Bronchial epithelial cell (primary cell): Measurements from ENCODE around the gene CYP17A1. TPM values are rescaled to one million over a fixed set of nuclear protein-coding genes. Genes with fewer than 3 reads are reported as not detected.
A peak's percentile ranks its signal among the peaks of the same experiment; 100 is the strongest.
"Not testable (repeated sequence)": the region's sequence is repeated elsewhere in the genome, so short reads cannot be mapped to it uniquely, and the experiment has no call there.

Experiments used
- DNase-seq: peaks from one replicate; pipeline ENCODE4 v3.0.0-alpha.2; 2010; ENCODE audit warnings: low read depth
- FAIRE-seq: peaks from 2 replicates; lab custom pipeline; 2011; peaks lifted over from hg19 to GRCh38; lab: Jason Lieb, UNC
- H3K27me3 ChIP-seq: 2 replicates; pipeline ENCODE4 v1.5.1; 2011; ENCODE audit warnings: low read length; ENCODE audit not compliant: control insufficient read depth, insufficient read depth
- H3K36me3 ChIP-seq: 2 replicates; pipeline ENCODE4 v1.5.1; 2011; ENCODE audit warnings: low read length; ENCODE audit not compliant: control insufficient read depth, insufficient read depth
- H3K4me3 ChIP-seq: 2 replicates; pipeline ENCODE4 v1.5.1; 2011; ENCODE audit warnings: mild to moderate bottlenecking, low read depth, low read length, control low read depth
- total RNA-seq: library from RNA; depleted of rRNA; stranded (reverse); fragments of >200 nt; gene quantifications from 2 replicates; pipeline ENCODE4 v1.2.1, GENCODE V29; 2014
- TF ChIP-seq, protein P1 (sequence below): IDR thresholded peaks from 2 replicates; pipeline ENCODE4 v1.5.1; 2011; ENCODE audit warnings: mild to moderate bottlenecking, moderate library complexity, low read length, control low read depth, inconsistent platforms; ENCODE audit not compliant: insufficient read depth, severe bottlenecking

CYP17A1 gene
- total RNA-seq, 1 donor from 2014 or later, result not detected

DNA sequence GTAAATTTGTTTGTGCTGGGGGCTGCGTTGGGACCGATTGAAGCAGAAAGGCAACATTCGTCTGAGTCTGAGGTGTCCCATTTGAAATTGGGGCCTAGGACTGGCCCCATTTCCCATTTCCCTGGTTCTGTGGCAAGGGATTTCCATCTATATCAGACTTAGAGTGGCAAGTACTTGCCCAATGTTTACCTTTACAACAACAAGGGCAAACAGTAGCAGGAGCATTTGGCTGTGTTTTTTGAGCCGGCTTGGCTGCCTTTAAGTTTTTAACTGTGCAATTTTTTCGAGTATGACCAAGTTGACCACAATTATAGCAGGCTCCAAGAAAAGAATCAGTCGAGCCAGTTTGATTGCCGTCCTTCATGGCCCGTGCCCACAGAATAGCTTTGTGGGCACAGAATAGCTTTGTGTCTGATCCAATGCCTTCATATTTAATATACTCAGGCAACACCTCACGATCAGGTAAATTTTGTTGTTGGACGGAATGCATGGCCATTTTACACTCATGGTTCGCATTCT lies 4.7 kb upstream of the CYP17A1 start:
- Histone ChIP-seq H3K27me3 (peaks cover 2% of the 10 kb centered on the region), H3K4me3 (no peak overlapping the region), H3K36me3 (no peaks in the 10 kb centered on the region)
- no peak for DNase-seq
- FAIRE-seq, result no peak
- TF ChIP-seq, protein P1, sequence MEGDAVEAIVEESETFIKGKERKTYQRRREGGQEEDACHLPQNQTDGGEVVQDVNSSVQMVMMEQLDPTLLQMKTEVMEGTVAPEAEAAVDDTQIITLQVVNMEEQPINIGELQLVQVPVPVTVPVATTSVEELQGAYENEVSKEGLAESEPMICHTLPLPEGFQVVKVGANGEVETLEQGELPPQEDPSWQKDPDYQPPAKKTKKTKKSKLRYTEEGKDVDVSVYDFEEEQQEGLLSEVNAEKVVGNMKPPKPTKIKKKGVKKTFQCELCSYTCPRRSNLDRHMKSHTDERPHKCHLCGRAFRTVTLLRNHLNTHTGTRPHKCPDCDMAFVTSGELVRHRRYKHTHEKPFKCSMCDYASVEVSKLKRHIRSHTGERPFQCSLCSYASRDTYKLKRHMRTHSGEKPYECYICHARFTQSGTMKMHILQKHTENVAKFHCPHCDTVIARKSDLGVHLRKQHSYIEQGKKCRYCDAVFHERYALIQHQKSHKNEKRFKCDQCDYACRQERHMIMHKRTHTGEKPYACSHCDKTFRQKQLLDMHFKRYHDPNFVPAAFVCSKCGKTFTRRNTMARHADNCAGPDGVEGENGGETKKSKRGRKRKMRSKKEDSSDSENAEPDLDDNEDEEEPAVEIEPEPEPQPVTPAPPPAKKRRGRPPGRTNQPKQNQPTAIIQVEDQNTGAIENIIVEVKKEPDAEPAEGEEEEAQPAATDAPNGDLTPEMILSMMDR, result no peak

DNA sequence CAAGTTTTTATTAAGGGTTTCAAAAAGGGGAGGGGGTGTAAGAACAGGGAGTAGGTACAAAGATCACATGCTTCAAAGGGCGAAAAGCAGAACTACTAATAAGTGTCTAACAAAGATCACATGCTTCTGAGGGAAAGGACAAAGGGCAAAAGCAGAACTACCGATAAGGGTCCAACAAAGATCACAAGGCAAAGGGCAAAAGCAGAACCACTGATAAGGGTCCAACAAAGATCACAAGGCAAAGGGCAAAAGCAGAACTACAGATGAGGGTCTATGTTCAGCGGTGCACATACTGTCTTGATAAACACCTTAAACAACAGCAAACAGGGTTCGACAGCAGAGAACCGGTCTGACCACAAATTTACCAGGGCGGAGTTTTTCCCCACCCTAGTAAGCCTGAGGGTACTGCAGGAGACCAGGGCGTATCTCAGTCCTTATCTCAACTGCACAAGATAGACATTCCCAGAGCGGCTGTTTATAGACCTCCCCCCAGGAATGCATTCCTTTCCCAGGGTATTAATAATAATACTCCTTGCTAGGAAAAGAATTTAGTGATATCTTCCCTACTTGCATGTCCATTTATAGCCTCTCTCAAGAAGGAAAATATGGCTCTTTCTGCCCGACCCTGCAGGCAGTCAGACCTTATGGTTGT lies 1.2 kb upstream of the CYP17A1 start:
- H3K27me3 ChIP-seq, FAIRE-seq, DNase-seq, H3K4me3 ChIP-seq, H3K36me3 ChIP-seq: not testable (repeated sequence)

DNA sequence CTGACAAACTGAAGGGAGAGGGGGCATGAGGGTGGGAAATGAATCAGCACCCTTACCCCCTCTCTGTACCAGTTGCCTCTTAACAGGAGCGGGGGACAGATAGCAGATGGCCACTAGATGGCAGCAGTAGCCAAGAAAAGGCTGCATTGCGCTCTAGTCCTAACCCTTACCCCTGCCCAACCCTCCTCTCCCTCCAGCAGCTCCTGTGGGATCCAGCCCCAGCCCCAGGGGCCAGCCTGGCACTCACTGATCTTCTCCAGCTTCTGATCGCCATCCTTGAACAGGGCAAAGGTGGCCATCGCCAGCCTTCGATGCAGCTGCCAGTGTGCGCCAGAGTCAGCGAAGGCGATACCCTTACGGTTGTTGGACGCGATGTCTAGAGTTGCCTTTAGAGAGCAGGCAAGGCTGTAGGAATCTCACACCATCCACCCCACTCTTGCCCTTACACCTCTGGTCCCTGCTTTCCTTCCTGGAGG lies 2.2 kb downstream of the CYP17A1 start:
- FAIRE-seq (no peak), DNase-seq (peak; percentile 63)
- no peaks in the 10 kb centered on the region for H3K36me3 ChIP-seq
- no peaks in the 10 kb centered on the region for H3K27me3 ChIP-seq
- TF ChIP-seq, protein P1, result peak; percentile 92
- no peak overlapping the region for H3K4me3 ChIP-seq

DNA sequence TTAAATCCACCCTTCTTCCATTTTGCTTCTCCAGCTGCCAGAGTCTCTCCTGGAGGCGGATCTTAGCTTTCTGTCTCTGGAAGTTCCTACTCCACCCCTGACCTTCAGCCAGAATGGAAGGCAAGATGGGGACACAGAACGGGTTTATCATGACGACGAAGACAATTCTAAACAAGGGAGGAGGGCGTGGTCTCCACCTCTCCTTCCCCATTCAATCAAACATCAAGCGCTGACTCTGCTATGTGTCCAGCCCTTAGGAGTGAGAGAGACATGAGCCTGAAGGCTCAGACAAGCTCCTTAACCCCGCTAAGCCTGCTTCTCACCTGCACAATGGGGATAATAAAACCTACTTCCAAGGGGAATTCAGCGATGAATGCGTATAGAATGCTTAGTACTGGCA lies 3.1 kb downstream of the CYP17A1 start:
- FAIRE-seq, result no peak
- no peak overlapping the region for H3K4me3 ChIP-seq
- DNase-seq, result no peak
- H3K27me3 ChIP-seq, result no peaks in the 10 kb centered on the region
- no peaks in the 10 kb centered on the region for H3K36me3 ChIP-seq
- TF ChIP-seq, protein P1, result no peak

DNA sequence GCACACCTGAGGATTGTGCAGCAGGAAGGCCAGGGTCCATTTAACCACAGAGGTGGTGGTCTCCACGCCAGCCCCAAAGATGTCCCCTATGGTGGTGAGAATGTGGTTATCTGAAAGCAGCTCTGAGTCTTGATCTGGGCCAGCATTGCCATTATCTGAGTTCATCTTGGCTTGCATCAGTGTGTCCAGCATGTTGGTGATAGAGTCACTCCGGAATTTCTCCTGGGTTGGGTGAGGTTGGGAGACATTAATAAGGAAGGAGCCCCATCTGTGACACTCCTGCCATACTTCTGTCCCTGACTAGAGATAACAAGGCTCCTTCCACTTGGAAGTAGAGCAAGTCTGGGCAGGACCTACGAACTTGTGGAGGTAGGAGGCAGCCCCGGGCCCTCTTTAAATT lies 4.2 kb downstream of the CYP17A1 start:
- no peak for FAIRE-seq
- no peaks in the 10 kb centered on the region for H3K27me3 ChIP-seq
- H3K4me3 ChIP-seq, result no peak overlapping the region
- H3K36me3 ChIP-seq, result no peaks in the 10 kb centered on the region
- TF ChIP-seq, protein P1, result no peak
- no peak for DNase-seq

DNA sequence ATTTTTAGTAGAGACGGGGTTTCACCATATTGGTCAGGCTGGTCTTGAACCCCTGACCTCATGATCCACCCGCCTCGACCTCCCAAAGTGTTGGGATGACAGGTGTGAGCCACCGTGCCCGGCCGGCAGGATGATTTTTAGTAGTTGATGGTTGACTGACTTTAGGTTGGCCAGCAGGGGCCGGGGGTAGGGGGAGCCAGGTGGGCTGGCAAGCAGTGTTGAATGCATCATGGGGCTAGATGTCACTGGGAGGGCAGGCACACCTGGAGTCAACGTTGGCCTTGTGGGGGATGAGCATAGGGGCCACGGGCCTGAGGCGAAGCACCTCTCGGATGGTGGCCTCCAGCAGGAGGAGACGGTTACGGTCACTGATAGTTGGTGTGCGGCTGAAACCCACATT lies 5.0 kb downstream of the CYP17A1 start:
- DNase-seq (no peak), FAIRE-seq (peak; percentile 81)
- no peaks in the 10 kb centered on the region for H3K36me3 ChIP-seq
- no peaks in the 10 kb centered on the region for H3K27me3 ChIP-seq
- H3K4me3 ChIP-seq, result no peak overlapping the region
- TF ChIP-seq, protein P1, result no peak
